HG02763 (cell line): Measurements from ENCODE around the gene ARF1.

Experiments used
- ATAC-seq: cut with Tn5 transposase; IDR thresholded peaks from one replicate; pipeline ENCODE4 v1.9.1; 2021; ENCODE audit warnings: mild to moderate bottlenecking, moderate library complexity; ENCODE audit not compliant: unreplicated experiment

Gene ARF1

DNA sequence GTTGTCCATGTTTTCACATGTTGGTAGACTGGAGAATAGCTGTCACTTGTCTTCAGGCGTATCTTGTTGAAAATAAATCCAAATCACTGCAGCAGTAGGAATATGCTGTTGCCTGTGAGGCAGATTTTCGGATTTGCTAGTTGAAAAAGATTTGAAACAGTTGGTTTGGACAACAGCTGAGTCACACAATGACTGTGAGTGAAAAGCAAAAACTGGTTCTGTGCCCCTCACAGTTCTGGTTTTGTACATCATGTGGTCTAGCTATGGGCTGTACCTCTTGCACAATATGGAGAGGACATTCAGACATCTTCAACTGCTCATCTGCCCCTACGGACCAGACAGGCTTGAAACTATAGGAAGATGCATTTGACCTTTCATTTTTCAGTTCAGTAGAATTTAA, 1.8 kb downstream of the ARF1 start:
- no peak for ATAC-seq

DNA sequence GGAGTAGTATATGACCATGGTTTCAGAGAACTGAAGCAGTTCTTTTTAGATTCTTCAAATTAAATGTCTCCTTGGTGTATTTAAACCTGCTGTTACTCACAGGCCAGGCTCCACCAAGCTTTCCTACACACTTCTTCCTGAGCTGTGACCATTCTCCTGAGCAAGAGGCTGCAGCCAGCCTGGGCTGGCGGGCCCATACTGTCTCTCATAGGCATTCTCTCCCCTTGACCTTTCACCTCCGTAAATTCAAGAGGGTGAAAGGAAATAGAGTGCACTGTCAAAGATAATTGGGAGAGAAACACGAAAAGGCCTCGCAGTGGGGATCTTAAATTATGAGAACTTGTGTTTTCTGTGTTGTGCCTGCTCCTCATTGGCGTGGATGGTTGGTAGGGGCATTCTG, 2.3 kb downstream of the ARF1 start:
- no peak for ATAC-seq

DNA sequence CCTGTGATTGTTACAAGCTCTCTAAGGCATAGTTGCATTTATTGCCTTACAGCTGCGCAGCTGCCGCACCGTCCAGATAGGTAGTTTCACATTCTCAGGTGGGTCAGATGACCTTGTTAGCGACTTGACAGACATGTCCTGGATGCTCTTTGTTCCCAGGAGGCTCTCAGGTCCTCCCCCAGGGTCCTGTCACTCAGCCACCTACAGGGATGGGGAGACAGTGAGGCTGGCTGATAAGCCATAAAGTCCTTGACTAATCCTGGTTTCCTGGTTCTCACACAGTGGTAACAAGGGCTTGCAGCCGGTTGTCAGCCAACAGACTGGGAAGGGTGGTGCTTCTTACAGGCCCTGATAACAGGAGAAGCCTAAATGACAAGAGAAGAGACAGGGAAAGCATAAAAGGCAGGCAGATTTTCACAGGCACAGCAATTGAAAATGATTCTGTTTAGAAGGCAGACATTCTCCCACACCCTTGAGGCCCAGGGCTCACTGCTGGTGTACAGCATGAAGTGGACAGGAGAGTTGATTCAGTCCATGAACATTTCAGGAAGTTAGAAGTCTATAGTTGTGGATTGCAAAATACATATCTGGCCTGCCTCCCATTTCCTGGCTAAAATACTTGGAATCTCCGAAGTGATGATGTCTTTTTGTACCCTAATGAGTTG, 2.9 kb downstream of the ARF1 start:
- ATAC-seq: no peak

DNA sequence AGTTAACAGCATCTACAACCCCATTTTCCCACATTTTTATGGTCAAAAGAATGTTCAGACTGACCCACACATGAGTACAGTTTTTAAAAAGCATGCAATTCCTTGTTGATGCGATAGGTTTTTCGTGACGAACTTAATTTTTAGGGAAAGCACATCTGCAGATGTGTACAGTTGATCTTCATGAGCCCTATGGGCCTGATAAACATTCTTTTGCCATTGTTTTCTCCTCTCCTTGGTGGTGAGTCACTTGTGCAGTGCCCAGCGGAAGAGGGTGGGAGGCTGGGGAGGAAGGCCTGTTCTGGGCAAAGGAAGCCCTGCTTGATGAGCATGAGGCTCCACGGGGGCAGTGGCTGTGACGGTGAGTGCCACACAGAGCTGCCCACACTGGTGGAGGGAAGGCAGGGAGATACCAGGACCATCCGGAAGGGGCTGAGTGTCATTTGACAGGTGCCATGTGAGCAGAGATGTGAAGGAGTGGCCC, 5.3 kb downstream of the ARF1 start:
- ATAC-seq: no peak

DNA sequence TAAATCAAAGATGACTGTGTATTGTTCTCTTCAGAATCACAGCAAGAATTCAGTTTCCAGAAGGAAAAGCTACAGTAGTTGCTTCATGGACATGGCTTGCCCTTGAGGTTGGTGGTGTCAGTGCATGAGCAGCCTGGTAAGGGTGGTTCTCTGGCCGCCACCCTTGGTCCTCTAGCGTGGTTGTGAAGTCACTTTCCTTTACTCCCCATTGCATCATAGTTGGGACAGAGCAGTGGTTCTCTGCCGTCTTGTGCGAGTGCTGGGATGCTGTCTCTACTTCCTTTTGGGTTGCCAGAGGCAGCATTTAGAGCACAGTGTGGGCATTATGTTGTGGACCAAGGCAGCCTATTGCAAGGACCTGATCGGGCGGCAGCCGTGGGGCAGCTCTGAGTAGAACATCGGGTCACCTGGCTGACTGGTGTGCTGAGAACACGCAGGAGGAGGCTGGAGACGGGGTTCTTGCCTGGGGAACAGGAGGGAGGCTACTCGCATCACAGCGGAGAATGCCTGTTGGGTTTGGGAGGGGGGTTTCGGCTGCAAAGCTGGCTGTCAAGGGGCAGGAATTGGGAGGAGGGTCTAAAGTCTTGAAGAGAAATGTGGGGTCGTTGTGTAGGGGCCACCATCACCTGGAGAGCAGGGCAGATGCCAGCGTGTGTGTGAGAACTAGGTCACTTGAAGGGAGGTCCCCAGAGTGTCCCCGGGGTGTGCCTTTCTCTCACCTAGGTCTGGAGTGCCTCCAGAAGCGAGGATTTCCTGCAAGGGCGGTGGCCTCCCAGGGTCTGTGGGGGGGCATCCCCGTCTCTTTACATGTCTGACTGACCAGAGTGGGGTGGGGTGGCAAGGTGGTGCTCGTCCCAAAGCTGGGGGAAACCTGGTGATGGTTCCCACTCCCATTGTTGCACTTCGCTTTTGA, 6.3 kb downstream of the ARF1 start:
- ATAC-seq: no peak

DNA sequence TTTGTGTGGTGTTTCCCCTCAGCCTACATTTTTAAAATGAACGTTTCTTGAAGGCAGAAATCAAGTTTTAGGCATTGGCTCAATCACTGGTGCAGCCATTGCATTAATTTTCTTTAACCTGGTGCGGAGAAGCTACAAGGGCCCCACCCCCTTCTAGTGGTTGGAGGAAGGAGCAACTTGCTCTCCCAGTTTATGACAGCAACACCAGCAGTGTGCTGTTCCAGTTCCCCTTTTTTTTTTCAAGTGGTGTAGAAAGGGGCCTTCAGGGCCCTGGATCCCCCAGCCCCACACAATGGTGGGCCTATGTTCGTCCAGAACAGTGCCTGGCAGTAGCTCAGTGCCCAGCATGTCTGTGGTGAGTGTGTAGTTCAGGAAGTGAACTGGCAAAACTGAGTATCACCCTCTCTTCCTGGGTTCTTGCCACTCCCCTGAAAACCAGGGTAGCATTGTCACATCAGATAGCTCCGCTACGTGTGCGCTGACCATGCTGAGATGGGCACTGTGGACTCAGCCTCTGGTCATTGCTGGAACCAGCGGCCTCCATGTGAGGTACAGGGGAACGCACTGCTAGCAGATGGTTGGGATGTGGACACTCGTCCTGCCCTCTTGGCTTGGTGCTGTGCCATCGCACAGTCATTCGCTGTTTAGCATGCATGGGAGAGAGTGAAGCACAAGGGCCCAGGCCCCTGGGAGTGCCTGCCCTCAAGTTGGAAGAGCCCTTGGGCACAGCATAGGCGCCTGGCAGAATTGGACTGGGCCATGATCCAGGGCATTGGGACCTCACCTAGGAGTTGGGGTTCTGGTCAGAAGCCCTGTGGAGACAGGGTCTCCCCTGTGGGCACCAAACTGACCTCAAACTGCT, 7.2 kb downstream of the ARF1 start:
- no peak for ATAC-seq

DNA sequence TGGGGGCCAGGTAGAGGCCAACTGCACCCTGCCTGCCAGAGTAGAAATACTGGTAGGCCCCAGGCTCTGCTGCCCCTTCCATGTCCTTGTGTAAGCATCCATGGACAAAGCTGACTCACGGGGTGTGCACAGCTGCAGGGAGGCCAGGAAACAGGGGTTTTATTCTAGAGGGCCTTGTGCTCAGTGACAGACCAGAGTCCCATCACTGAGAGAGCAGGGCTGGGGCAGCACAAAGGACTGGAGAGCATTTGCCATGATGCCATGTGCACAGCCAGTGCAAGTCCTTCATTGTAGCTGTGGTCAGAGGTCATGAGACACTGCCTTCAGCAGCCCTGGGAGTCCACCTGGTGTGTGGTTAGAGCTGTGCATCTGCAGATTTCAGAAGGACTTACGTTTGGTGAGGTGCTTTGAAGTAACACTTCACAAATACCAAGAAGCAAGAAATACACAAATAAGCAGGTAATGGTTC, 8.1 kb downstream of the ARF1 start:
- ATAC-seq: no peak

DNA sequence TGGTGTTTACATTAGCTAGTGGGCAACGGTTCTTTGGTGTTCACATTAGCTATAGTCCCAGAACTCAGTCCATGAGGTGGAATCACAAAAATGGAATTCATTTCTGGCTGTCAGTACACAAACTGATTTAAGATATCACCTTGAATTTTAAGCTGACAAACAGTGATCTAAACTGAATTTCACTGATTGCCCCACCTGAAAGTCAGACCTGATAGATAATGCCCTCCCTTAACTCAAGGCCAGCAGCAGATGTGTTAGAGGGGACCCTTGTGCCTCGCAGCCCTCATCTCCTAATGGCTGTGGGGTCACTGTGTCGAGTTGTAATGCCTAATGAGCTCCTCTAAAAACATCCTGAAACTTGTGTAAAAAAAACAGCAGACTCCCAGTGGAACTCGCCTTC, 8.6 kb downstream of the ARF1 start:
- no peak for ATAC-seq

DNA sequence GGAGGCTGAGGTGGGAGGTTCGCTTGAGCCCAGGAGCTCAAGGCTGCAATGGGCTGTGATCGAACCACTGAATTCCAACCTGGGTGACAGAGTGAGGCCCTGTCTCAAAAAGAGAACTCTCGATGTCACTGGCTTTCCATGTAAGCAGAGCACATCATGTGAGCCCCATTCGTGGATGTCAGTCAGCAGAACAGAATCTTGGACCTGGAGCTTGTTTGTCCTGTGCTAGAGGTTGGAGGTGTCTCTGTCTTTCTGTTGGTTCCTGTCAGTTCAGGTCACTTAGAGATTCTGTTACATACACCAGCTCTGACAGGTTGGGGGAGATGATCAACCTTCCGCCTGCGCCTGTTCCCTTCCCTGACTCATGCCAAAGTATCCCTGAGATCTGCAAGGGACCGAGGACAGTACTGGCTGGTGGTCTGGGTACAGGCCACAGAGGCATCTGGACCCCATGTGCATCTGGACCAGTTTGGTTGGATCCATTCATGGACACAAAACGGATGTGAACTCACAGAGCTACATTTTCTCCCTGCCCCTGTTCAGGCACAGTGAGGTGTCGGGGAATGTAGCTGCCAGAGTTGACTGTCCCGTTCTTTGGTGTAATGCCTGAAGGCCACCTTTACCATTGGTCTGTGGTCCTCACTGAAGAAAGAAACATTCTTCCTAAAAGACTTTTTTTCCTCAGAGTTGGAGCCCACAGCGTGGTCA, 10.0 kb downstream of the ARF1 start:
- no peak for ATAC-seq

DNA sequence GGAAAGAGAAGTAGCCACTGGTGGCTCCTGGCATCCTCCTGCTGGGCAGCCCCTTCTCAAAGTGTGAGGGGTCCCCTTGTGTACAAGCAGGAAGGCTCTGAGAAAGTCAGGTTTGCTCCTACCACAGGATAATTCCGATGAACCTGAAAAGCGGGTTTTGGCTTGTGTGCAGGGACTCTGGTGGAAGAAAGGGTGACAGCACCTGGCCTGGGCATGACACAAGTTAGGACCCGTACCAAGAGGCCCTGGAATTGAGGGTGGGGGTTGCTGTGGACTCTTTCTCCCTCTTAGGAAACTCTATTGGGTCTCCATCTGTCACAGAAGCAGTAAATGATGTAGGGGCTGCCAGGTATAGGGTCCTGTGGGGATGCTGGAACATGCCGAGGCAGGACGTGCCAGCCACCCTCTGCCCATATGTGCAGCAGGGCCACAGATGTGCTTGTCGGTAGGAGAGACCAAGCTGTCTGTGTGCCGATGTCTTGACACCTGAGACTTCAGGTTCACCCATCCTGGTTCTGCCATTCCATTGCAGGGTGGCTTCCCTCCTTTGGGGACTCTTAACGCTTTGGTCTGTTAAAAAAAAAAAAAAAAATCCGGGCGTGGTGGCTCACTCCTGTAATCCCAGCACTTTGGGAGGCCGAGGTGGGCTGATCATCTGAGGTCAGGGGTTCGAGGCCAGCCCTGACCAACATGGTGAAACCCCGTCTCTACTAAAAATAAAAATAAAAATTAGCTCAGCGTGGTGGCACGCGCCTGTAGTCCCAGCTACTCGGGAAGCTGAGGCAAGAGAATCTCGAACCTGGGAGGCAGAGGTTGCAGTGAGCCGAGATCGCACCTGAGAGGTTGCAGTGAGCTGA, 10.8 kb downstream of the ARF1 start:
- ATAC-seq: no peak

DNA sequence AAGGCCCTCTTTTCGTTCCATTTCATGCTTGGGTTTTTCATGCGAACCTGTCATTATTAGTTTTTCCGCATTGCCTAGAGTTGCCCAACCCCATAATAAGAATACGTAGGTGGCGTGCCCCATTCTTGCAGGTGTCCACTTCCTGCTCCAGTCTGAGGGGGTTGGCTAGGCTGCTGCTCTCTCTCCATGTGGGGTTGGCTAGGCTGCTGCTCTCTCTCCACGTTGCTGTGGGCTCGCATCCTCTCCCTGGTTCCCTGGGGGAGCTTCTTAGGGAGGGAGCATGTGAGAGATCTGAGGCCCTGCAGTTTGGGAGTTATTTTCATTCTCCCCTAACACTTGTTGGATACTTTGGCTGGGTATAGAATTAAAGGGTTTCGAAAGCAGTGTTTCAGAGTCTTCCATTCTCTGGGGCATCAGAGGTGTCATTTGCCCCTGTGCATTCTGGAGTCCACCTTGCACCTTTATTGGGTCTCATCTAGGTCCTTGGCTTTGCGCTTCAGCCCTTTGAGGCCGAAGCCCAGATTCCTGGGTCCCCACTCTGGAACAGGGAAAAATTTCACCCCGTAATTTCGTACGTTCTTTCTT, 12.0 kb downstream of the ARF1 start:
- ATAC-seq: no peak

DNA sequence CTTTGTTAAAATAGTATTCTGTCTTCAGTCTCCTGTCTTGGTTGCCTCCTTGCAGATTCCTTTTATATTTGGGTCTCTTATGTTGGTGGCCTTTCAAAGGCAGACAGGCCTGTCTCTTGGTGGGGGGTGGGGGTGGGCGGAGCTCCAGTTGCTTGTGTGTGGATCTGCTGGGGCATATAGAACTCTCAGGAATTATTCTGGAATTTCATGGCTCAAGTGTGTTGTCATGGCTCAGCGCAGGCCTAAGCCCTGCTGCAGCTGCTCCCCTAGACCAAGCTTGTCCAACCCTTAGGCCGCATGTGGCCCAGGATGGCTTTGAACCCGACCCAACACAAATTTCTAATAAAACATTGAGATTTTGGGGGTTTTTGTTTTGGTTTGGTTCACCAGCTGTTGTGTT, 12.7 kb downstream of the ARF1 start:
- ATAC-seq: no peak

DNA sequence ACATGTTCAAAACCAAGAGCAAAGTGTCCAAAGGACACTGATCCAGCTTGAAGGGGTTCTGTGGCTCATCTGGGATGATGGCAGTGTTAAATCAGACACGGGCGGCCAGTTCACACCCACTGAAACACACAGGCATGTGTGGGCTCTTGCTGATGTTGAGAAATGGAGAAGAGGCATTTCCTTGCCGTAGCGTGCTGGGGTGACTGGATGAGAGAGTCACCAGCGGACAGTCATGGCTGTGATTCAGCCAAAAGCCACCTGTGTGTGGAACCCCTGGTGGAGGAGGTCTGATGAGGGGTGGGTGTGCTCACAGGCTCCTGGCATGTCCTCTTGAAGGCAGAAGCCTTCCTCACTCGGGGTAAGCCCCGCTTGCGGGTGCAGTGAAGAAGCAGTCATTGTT, 13.4 kb downstream of the ARF1 start:
- no peak for ATAC-seq

DNA sequence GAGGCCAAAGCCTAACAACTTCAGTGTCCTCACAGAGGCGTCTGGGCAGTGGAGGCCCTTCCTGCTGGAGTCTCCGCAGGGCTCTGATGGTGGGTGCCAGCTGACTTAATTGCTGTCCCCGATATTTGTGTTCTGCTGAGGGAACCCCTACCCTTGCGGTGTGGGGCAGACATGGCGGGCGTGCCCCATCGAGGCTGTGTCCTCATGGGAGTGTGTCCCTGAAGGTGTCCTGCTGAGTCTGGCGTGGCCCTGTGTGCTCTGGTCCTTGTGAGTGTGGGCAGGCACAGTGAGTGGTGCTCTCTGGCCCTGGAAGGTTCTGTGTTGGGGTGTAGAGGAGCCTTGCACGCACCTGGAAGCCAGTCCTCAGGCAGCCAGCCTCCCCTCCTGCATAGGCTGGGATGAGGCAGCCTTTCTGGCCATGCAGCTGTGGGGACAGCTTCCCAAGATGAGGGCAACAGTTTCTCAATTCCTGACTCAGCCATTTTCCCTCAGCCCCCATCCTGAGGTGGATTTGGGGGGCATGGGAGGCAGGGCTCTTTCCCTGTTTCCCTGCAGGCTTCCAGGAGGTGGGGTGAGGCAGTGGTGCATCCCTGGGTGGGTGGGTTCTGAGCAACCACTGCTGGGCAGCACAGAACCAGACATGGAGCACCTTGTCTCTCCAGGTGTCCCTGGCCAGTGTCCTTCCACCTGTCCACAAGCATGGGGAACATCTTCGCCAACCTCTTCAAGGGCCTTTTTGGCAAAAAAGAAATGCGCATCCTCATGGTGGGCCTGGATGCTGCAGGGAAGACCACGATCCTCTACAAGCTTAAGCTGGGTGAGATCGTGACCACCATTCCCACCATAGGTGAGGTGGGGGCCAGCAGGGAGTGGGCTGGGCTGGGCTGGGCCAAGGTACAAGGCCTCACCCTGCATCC, 14.2 kb downstream of the ARF1 start:
- no peak for ATAC-seq

DNA sequence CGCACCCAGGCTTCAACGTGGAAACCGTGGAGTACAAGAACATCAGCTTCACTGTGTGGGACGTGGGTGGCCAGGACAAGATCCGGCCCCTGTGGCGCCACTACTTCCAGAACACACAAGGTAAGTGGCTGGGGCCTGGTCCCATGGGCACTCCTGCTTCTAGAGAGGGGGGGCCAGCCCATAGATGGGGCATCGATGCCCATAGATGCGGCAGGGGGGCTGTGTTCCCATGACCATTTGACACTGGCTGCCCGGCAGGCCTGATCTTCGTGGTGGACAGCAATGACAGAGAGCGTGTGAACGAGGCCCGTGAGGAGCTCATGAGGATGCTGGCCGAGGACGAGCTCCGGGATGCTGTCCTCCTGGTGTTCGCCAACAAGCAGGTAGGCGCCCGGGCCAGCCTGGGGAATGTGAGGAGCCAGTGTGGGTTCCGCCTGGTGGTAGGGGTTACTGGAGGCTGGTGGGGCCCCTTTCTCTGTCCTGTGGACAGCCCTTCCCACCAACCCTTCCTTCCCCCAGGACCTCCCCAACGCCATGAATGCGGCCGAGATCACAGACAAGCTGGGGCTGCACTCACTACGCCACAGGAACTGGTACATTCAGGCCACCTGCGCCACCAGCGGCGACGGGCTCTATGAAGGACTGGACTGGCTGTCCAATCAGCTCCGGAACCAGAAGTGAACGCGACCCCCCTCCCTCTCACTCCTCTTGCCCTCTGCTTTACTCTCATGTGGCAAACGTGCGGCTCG, 15.0 kb downstream of the ARF1 start:
- no peak for ATAC-seq

DNA sequence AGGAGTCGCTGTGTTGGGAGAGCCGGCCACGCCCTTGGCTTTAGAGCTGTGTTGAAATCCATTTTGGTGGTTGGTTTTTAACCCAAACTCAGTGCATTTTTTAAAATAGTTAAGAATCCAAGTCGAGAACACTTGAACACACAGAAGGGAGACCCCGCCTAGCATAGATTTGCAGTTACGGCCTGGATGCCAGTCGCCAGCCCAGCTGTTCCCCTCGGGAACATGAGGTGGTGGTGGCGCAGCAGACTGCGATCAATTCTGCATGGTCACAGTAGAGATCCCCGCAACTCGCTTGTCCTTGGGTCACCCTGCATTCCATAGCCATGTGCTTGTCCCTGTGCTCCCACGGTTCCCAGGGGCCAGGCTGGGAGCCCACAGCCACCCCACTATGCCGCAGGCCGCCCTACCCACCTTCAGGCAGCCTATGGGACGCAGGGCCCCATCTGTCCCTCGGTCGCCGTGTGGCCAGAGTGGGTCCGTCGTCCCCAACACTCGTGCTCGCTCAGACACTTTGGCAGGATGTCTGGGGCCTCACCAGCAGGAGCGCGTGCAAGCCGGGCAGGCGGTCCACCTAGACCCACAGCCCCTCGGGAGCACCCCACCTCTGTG, 15.9 kb downstream of the ARF1 start:
- no peak for ATAC-seq

DNA sequence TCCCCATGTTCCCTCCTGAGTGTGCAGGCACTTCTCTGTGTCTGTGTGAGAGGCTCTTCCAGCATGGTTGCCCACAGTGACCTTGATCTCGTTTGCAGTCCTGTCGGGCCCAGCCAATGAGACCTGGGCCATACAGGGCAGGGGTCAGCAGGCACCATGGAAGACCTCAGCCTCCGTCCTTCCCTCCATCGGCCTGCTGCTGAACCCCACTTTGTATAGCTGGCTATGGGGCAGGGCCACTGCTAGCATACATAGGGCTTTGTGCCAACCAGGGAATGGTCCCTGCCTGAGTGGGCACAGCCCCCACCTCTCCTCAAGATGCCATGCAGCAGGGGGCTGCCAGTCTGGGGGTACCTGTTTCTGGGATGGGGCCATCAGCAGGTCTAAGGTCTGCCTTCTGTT, 16.8 kb downstream of the ARF1 start:
- no peak for ATAC-seq
